H1 (cell line): ENCODE results near the gene PRRC2C. TPM values are rescaled to one million over a fixed set of nuclear protein-coding genes. Genes with fewer than 3 reads are reported as not detected.

Experiments used
- CTCF ChIA-PET: fragments of 300-600 bp; sonication (Branson Sonifier 250); formaldehyde crosslinking; loops from one replicate; lab custom pipeline; 2021; ENCODE audit not compliant: partially characterized antibody; lab: Charles Lee
- POLR2A ChIA-PET: fragments of 300-600 bp; sonication (Branson Sonifier 250); formaldehyde crosslinking; loops from one replicate; lab custom pipeline; 2021; ENCODE audit warnings: inconsistent platforms; ENCODE audit not compliant: partially characterized antibody; lab: Charles Lee
- DNase-seq, 2 experiments: peaks; one replicate each; pipeline versions ENCODE4 v3.0.0 to v3.0.0-alpha.2; 2010 to 2022; ENCODE audit warnings: low spot score in 2 of 2, low read depth in 1 of 2, mixed read lengths in 1 of 2
- FAIRE-seq: peaks from 2 replicates; lab custom pipeline; 2011; peaks lifted over from hg19 to GRCh38; lab: Jason Lieb, UNC
- H2AFZ ChIP-seq: 2 replicates; pipeline ENCODE4 v1.8.1; 2012; ENCODE audit warnings: low read length, inconsistent platforms
- H2AK5ac ChIP-seq: 2 replicates; pipeline ENCODE4 v1.6.1; 2013; ENCODE audit warnings: low read depth, low read length
- H2BK120ac ChIP-seq: replicated peaks from 2 replicates; pipeline ENCODE3; 2013; ENCODE audit warnings: low read depth, low read length, inconsistent platforms
- H2BK12ac ChIP-seq: 2 replicates; pipeline ENCODE4 v1.6.1; 2013; ENCODE audit warnings: low read depth, low read length
- H2BK15ac ChIP-seq: 2 replicates; pipeline ENCODE4 v1.6.1; 2013; ENCODE audit warnings: low read length
- H2BK20ac ChIP-seq: 2 replicates; pipeline ENCODE4 v1.6.1; 2013; ENCODE audit warnings: low read length
- H2BK5ac ChIP-seq: 2 replicates; pipeline ENCODE4 v1.6.1; 2013; ENCODE audit warnings: low read depth, low read length
- H3K14ac ChIP-seq: 2 replicates; pipeline ENCODE4 v1.6.1; 2013; ENCODE audit warnings: inconsistent platforms; ENCODE audit not compliant: insufficient read length
- H3K18ac ChIP-seq: 2 replicates; pipeline ENCODE4 v1.6.1; 2013; ENCODE audit warnings: low read length; ENCODE audit errors: extremely low read depth
- H3K23ac ChIP-seq: 2 replicates; pipeline ENCODE4 v1.6.1; 2013; ENCODE audit warnings: inconsistent platforms; ENCODE audit not compliant: insufficient read length
- H3K23me2 ChIP-seq: 2 replicates; pipeline ENCODE4 v1.6.1; 2013; ENCODE audit warnings: low read depth, low read length
- H3K27ac ChIP-seq: 2 replicates; pipeline ENCODE4 v1.6.1; 2011; ENCODE audit warnings: low read depth, low read length, inconsistent platforms
- H3K27me3 ChIP-seq, 4 experiments: replicated peaks in 1 of 4; 1 replicate in 1 of 4; 2 replicates in 3 of 4; pipeline versions ENCODE4 v1.6.1 to v1.8.1; 2011 to 2013; ENCODE audit warnings: low read length in 3 of 4, mild to moderate bottlenecking in 3 of 4, inconsistent platforms in 2 of 4, mixed read lengths in 2 of 4, moderate library complexity in 1 of 4; ENCODE audit not compliant: control insufficient read depth in 3 of 4, insufficient read depth in 3 of 4; ENCODE audit errors: extremely low read depth in 1 of 4
- H3K36me3 ChIP-seq, 4 experiments: 2 replicates each; pipeline versions ENCODE4 v1.6.1 to v1.8.1; 2011 to 2013; ENCODE audit warnings: mild to moderate bottlenecking in 4 of 4, low read length in 3 of 4, moderate library complexity in 2 of 4, control low read depth in 1 of 4, inconsistent platforms in 1 of 4; ENCODE audit not compliant: insufficient read depth in 4 of 4, control insufficient read depth in 2 of 4
- H3K4ac ChIP-seq: replicated peaks from 2 replicates; pipeline ENCODE3; 2013; ENCODE audit warnings: low read length, low read depth, mixed read lengths, inconsistent platforms; ENCODE audit not compliant: insufficient read length
- H3K4me1 ChIP-seq, 4 experiments: replicated peaks in 1 of 4; 1 replicate in 1 of 4; 2 replicates in 3 of 4; pipeline versions ENCODE4 v1.6.1 to v1.8.1; 2011 to 2013; ENCODE audit warnings: low read length in 3 of 4, inconsistent platforms in 2 of 4, mixed read lengths in 1 of 4; ENCODE audit not compliant: insufficient read depth in 4 of 4, control insufficient read depth in 3 of 4
- H3K4me2 ChIP-seq, 2 experiments: 2 replicates each; pipeline versions ENCODE4 v1.6.1 to v1.8.1; 2011 to 2013; ENCODE audit warnings: low read depth in 2 of 2, low read length in 2 of 2, control low read depth in 1 of 2, inconsistent platforms in 1 of 2, mild to moderate bottlenecking in 1 of 2; ENCODE audit not compliant: insufficient read depth in 1 of 2
- H3K4me3 ChIP-seq, 4 experiments: fragments of 200-600, 300-600 bp in 1 of 4; sonication (generic), shearing (Covaris generic), sonication (Bioruptor Twin) in 1 of 4; 2 replicates each; pipeline versions ENCODE4 v1.5.1 to v1.8.1; 2011 to 2016; ENCODE audit warnings: low read length in 4 of 4, low read depth in 3 of 4, control low read depth in 2 of 4, inconsistent platforms in 2 of 4, mild to moderate bottlenecking in 2 of 4, mixed read lengths in 1 of 4, moderate library complexity in 1 of 4; ENCODE audit not compliant: insufficient read depth in 2 of 4; ENCODE audit errors: extremely low read depth in 1 of 4
- H3K56ac ChIP-seq: replicated peaks from 2 replicates; pipeline ENCODE3; 2013; ENCODE audit warnings: low read depth, mild to moderate bottlenecking, mixed read lengths, low read length, inconsistent platforms; ENCODE audit not compliant: insufficient read length
- H3K79me1 ChIP-seq: 2 replicates; pipeline ENCODE4 v1.6.1; 2013; ENCODE audit warnings: low read depth, low read length, control low read depth
- H3K79me2 ChIP-seq, 2 experiments: 2 replicates each; pipeline versions ENCODE4 v1.6.1 to v1.8.1; 2012 to 2013; ENCODE audit warnings: low read length in 2 of 2, mild to moderate bottlenecking in 2 of 2, inconsistent platforms in 1 of 2; ENCODE audit not compliant: insufficient read depth in 2 of 2, control insufficient read depth in 1 of 2
- H3K9ac ChIP-seq, 4 experiments: replicated peaks in 1 of 4; 1 replicate in 1 of 4; 2 replicates in 3 of 4; pipeline versions ENCODE4 v1.6.1 to v1.8.1; 2011 to 2013; ENCODE audit warnings: low read depth in 3 of 4, low read length in 3 of 4, control low read depth in 2 of 4, mild to moderate bottlenecking in 2 of 4, moderate library complexity in 2 of 4, inconsistent platforms in 1 of 4; ENCODE audit errors: extremely low read depth in 1 of 4
- H3K9me3 ChIP-seq, 2 experiments: 2 replicates each; pipeline versions ENCODE4 v1.6.1 to v1.8.1; 2012 to 2013; ENCODE audit warnings: mild to moderate bottlenecking in 2 of 2, moderate library complexity in 2 of 2, control low read depth in 1 of 2, inconsistent platforms in 1 of 2, low read depth in 1 of 2, low read length in 1 of 2, mixed read lengths in 1 of 2; ENCODE audit not compliant: insufficient read depth in 2 of 2
- H4K20me1 ChIP-seq, 2 experiments: replicated peaks in 1 of 2; 2 replicates each; pipeline versions ENCODE3 to v1.8.1; 2011 to 2013; ENCODE audit warnings: inconsistent platforms in 2 of 2, low read length in 2 of 2, mild to moderate bottlenecking in 1 of 2; ENCODE audit not compliant: insufficient read depth in 2 of 2, control insufficient read depth in 1 of 2
- H4K5ac ChIP-seq: 2 replicates; pipeline ENCODE4 v1.6.1; 2013; ENCODE audit warnings: low read length, low read depth, mixed read lengths, inconsistent platforms; ENCODE audit not compliant: insufficient read length
- H4K8ac ChIP-seq: 2 replicates; pipeline ENCODE4 v1.8.0; 2013; ENCODE audit warnings: mild to moderate bottlenecking, moderate library complexity, low read length, inconsistent platforms; ENCODE audit not compliant: insufficient read depth; ENCODE audit errors: extremely low read depth
- H4K91ac ChIP-seq: replicated peaks from 2 replicates; pipeline ENCODE3; 2013; ENCODE audit warnings: low read length, mixed read lengths, inconsistent platforms; ENCODE audit not compliant: insufficient read length
- EGR1 ChIP-seq: IDR thresholded peaks from 2 replicates; pipeline ENCODE4 v1.6.1; 2011; ENCODE audit warnings: low read depth, low read length, borderline replicate concordance
- HDAC2 ChIP-seq, 2 experiments: fragments of 300-600 bp in 1 of 2; sonication (generic) in 1 of 2; IDR thresholded peaks; 2 replicates each; pipeline ENCODE4 v1.6.1; 2011 to 2012; ENCODE audit warnings: low read depth in 2 of 2, low read length in 2 of 2, mild to moderate bottlenecking in 2 of 2, moderate library complexity in 2 of 2, borderline replicate concordance in 1 of 2, inconsistent platforms in 1 of 2
- MAFK ChIP-seq: IDR thresholded peaks from 2 replicates; pipeline ENCODE4 v1.6.1; 2012; ENCODE audit warnings: low read depth, mild to moderate bottlenecking, improper control_type of control experiment, low read length
- NANOG ChIP-seq: IDR thresholded peaks from 2 replicates; pipeline ENCODE4 v1.6.1; 2011; ENCODE audit warnings: low read length, low read depth, mild to moderate bottlenecking, inconsistent platforms; ENCODE audit not compliant: insufficient read depth, poor library complexity, severe bottlenecking
- RBBP5 ChIP-seq: IDR thresholded peaks from 2 replicates; pipeline ENCODE4 v1.7.1; 2012; ENCODE audit warnings: low read depth, mild to moderate bottlenecking, inconsistent platforms, low read length, moderate library complexity, borderline replicate concordance
- RFX5 ChIP-seq: IDR thresholded peaks from 2 replicates; pipeline ENCODE4 v1.6.1; 2011; ENCODE audit warnings: low read depth, low read length, improper control_type of control experiment, borderline replicate concordance
- TBP ChIP-seq: IDR thresholded peaks from 2 replicates; pipeline ENCODE4 v1.6.1; 2011; ENCODE audit warnings: low read depth, low read length, improper control_type of control experiment
- WGBS, 2 experiments: shearing (Covaris generic) in 1 of 2; methylation state at CpG; one replicate each; pipeline versions ENCODE4 v1.1.6 to v1.1.7; 2013 to 2015; ENCODE audit warnings: low lambda C conversion rate in 2 of 2, mixed read lengths in 2 of 2, inconsistent platforms in 1 of 2, low coverage in 1 of 2, missing lambda C conversion rate in 1 of 2; ENCODE audit not compliant: insufficient replicate concordance in 2 of 2, insufficient coverage in 1 of 2, insufficient read length in 1 of 2; ENCODE audit errors: extremely low coverage in 1 of 2, missing lambda C conversion rate in 1 of 2; 5-methylcytosine and 5-hydroxymethylcytosine counted together
- polyA plus RNA-seq, 7 experiments: library from polyadenylated mRNA; depleted of rRNA in 3 of 7; stranded (reverse) in 5 of 7; unstranded in 2 of 7; fragments of >200 nt in 5 of 7; fragments of 200-250 nt in 2 of 7; gene quantifications; 1 replicate in 5 of 7; 2 replicates in 1 of 7; 4 replicates in 1 of 7; pipeline versions ENCODE4 v1.2.1 to v1.2.3, GENCODE V29; 2011 to 2013; ENCODE audit warnings: missing spikeins in 2 of 7, mixed read lengths in 2 of 7
- total RNA-seq: library from RNA; stranded (reverse); fragmentation: NEBNext Ultra II Directional; extraction: Animal tissue kit (Norgen Biotek cat#: 25700); gene quantifications from 2 replicates; pipeline ENCODE4 v1.2.1, GENCODE V29; 2021
- TF ChIP-seq, protein P1 (sequence below): IDR thresholded peaks from 2 replicates; pipeline ENCODE4 v1.6.1; 2012; ENCODE audit warnings: inconsistent platforms
- TF ChIP-seq, protein P2 (sequence below): IDR thresholded peaks from 2 replicates; pipeline ENCODE4 v1.6.1; 2011; ENCODE audit warnings: low read length, improper control_type of control experiment
- TF ChIP-seq, protein P3 (sequence below): IDR thresholded peaks from 2 replicates; pipeline ENCODE4 v1.6.1; 2012; ENCODE audit warnings: low read length, inconsistent platforms

The PRRC2C gene
- total and polyA plus RNA-seq, 2 of the 8 experiments (the other 6 are each of a cell fraction or from before 2014, with no cell fraction given): 125 to 264 TPM

GRCh38 chr1:171507435-171507834, 22.1 kb downstream of the PRRC2C start:
- Histone ChIP-seq H3K18ac (no peak overlapping the region), H3K4me2 (no peak overlapping the region), H3K79me1 (no peaks in the 10 kb centered on the region), H3K4me3 (no peak overlapping the region), H2BK12ac (no peak overlapping the region), H3K4ac (no peak overlapping the region), H2BK120ac (no peak overlapping the region), H3K23ac (no peak overlapping the region), H3K4me1 (peaks cover 0 to 6% (median 3%) of the 10 kb centered on the region in 4 experiments; a peak in 2 of 7 replicates), H4K20me1 (peaks cover 20 to 24% of the 10 kb centered on the region in 2 experiments), H3K27ac (no peak overlapping the region), H4K8ac (no peak overlapping the region), H2AK5ac (no peak overlapping the region), H3K14ac (no peak overlapping the region), H4K91ac (no peak overlapping the region), H3K79me2 (peaks cover 59 to 100% of the 10 kb centered on the region in 2 experiments), H3K23me2 (no peaks in the 10 kb centered on the region; the same call in 1 of the 2 replicates), H2AFZ (no peak overlapping the region), H2BK15ac (no peak overlapping the region), H3K36me3 (peaks cover 0 to 1% (median 0%) of the 10 kb centered on the region in 4 experiments; a peak in 1 of 8 replicates), H3K27me3 (no peaks in the 10 kb centered on the region), H3K56ac (no peak overlapping the region), H3K9ac (no peak overlapping the region), H3K9me3 (no peaks in the 10 kb centered on the region), H2BK5ac (no peak overlapping the region), H4K5ac (no peak overlapping the region), H2BK20ac (no peak overlapping the region)
- 89% methylated on average over 4 of the region's 4 CpGs; no CpG with 5 or more reads in 1 of the 2 experiments for WGBS, 2 experiments
- CTCF ChIA-PET: interaction anchor here (1.0 kb wide), 1 partner anchor 18 kb away, joined by 3 read pairs; no protein-coding TSS in a partner anchor
- FAIRE-seq (no peak), DNase-seq (no peak)
- POLR2A ChIA-PET: interaction anchor here (1.2 kb wide), 1 partner anchor 13 kb away, joined by 3 read pairs; no protein-coding TSS in a partner anchor
- TF ChIP-seq, protein P1, sequence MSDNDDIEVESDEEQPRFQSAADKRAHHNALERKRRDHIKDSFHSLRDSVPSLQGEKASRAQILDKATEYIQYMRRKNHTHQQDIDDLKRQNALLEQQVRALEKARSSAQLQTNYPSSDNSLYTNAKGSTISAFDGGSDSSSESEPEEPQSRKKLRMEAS: no peak
- TF ChIP-seq NANOG (no peak), TBP (no peak), RFX5 (no peak), HDAC2 (IDR thresholded peaks at IDR 0.05; ENCODE audit: borderline replicate concordance in 1 of 2, low read depth in 2 of 2, low read length in 2 of 2) (no peak), RBBP5 (no peak), MAFK (no peak), EGR1 (no peak)
- TF ChIP-seq, protein P2, sequence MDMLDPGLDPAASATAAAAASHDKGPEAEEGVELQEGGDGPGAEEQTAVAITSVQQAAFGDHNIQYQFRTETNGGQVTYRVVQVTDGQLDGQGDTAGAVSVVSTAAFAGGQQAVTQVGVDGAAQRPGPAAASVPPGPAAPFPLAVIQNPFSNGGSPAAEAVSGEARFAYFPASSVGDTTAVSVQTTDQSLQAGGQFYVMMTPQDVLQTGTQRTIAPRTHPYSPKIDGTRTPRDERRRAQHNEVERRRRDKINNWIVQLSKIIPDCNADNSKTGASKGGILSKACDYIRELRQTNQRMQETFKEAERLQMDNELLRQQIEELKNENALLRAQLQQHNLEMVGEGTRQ: no peak
- TF ChIP-seq, protein P3, sequence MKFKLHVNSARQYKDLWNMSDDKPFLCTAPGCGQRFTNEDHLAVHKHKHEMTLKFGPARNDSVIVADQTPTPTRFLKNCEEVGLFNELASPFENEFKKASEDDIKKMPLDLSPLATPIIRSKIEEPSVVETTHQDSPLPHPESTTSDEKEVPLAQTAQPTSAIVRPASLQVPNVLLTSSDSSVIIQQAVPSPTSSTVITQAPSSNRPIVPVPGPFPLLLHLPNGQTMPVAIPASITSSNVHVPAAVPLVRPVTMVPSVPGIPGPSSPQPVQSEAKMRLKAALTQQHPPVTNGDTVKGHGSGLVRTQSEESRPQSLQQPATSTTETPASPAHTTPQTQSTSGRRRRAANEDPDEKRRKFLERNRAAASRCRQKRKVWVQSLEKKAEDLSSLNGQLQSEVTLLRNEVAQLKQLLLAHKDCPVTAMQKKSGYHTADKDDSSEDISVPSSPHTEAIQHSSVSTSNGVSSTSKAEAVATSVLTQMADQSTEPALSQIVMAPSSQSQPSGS: no peak
